NOMO-1 (cell line): Measurements from ENCODE around the gene CDK6.

ENCODE experiments used
- DNase-seq, 2 experiments: peaks; one replicate each; lab custom pipeline; 2025; ENCODE audit not compliant: unreplicated experiment in 2 of 2; lab: John Stamatoyannopoulos, UW

Gene CDK6

DNA sequence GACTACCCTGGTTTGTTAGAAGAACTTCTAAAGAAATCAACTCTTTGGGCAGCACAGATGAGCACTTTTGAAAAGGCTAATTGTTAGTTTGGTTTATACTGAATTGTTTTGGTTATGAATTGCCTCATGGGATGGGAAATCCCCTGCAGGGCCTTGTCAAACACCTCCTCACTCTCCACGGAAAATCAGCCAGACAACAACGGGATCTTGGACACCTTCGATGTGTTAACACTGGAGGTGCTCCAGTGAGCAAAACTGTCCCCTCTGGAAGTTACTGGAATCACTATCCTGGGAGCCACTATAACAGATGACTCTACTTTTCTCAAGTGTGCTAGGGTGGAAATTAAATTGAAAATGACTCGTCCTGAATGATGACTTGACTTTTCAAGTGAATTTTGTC, 38.7 kb downstream of the CDK6 start:
- no peak for DNase-seq

DNA sequence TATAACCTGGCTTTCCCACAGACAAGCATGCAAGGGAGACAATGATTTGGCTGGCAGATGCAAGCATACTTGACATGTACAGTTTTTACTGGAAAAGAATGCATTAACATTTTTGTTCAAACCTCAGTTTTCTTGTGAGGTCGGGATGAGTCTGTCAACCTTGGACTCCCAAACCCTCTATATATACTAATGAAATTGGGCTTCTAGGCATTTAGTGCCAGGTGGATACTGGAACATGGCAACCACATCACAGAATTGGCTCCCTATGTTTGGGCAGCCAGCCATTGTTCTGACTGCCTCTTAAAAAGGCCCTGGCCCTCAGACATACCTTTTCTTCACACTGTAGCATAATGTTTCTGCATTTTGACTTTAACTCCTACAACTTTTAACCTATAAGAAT, 39.1 kb downstream of the CDK6 start:
- DNase-seq: no peak

DNA sequence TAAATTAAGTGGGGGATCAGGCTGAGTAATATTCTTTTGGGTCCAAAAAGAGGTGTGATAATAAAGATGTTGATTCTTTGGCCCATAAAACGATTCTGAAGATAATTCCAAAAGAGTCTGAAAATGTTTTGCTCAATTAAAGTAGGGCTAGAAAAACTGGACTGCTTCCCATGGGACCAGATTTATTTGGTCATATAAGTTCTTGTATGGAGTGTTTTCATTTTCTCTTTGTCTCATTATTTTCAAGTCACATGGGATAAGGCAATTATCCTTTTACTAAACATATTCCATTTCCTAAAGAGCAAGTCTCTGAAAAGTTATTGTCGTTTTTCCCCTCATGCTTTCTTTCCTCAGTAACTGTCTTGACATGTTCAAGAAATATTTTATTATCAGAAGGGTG, 41.5 kb downstream of the CDK6 start:
- no peak for DNase-seq

DNA sequence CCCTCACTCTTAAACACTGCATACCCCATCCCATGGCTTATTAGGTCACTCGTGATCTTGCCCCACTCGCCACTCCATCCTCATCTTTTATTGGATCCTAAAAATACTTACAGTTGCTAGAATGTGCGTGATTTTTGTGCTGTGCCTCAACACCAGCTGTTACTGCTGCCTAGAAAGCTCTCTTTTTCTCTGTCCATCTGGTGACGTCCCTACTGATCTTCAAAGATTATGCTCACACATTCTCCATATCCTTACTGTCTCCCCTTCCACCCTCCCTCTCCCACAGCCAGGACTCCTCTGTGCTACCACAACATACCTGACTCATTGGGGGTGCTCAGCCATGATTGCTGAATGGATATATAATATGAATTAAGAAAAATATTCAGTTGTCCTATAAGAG, 42.0 kb downstream of the CDK6 start:
- DNase-seq: no peak

DNA sequence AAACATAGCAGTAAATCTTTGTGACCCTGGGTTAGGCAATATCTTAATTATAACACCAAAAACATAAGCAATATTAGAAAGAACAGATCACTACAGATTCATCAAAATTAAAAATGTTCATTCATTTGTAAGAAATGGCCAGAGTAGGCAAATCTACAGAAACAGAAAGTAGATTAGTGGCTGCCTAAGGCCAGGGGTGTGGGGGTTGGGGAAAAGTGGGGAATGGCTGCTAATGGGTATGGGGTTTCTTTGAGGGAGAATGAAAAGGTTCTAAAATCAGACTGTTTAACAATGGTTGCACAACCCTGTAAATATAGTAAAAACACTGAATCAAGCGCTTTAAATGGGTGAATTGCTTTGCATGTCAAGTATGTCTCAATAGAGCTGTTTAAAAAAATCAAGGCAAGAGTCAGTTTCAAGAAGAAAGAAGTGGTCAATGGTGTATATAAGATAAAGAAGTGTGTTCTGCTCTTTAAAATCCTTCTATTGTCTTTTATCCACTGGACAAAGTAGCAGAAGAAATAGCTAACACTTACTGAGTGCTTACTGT, 42.6 kb downstream of the CDK6 start:
- peak; percentile 92 to 99 for DNase-seq

DNA sequence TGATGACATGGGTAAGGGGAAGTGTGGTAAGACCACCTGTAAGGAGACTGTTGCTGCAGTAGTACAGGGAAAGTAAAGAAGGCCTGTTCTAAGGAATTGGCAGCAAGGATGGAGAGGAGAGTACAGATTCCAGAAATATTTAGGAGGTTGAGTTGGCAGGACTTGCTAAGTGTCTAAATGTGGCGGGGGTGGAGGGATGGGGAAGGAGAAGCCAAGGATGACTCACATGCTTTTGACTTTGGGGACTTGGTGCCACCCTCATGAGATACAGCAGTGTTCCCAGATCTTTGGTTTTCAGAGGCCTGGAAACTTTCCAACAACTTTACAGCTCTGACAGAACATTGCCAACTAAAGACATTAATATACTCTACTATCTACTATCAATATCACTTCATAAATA, 45.4 kb downstream of the CDK6 start:
- no peak for DNase-seq

DNA sequence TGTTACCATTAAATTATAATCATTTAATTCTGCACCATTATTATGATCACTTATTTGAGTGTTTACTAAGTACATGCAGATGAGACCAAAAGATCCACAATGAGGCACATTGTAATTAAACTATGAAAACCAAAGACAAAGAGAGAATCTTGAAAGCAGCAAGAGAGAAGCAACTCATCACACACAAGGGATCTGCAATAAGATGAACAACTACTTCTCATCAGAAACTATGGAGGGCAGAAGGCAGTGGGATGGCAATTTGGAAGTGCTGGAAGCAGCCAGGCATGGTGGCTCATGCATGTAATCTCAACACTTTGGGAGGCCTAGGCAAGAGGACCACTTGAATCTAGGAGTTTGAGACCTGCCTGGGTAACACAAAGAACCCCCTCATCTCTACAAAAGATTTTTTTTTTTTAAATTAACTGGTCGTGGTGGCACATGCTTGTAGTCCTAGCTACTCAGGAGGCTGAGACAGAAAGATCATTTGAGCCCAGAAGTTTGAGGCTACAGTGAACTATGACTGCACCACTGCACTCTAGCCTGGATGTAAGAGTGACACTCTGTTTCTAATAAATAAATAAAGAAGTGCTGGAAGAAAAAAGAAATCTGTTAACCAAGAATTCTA, 47.7 kb downstream of the CDK6 start:
- DNase-seq: peak; percentile 45 to 58

DNA sequence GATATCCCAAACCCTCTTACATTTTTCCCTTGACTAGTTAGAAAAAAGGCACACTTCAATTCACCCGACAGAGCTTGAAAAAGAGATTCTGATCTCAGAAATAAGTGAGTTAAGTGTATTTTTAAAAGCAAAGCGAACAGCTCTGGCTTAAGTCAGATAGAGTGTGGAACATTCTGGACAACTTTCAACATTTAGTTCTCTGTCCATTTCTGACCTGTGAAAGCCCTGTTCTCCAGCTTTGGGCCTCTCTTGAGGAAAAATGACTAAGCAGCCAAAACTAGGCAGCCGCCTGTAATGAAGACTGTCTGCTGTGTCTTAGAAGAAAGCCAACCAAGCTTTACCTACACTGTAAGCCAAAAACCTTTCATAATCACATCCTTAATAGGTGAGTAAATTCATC, 50.5 kb downstream of the CDK6 start:
- DNase-seq: peak in 1 of 2 experiments; percentile 61

DNA sequence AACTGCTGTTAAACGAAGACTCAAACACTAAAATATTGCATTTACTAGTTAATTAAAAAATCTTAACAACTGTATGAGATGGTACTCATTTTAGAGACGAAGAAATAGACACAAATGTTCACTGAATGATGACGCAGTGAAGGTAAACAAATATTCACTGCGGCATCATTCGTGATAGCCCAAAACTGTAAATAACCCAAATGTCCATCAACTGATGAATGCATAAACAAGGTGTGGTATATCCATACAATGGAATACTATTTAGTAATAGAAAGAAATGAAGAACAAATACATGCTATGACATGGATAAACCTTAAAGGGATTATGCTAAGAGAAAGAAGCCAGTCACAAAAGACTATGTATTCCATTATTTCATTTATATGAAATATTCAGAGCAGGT, 51.4 kb downstream of the CDK6 start:
- DNase-seq: no peak

DNA sequence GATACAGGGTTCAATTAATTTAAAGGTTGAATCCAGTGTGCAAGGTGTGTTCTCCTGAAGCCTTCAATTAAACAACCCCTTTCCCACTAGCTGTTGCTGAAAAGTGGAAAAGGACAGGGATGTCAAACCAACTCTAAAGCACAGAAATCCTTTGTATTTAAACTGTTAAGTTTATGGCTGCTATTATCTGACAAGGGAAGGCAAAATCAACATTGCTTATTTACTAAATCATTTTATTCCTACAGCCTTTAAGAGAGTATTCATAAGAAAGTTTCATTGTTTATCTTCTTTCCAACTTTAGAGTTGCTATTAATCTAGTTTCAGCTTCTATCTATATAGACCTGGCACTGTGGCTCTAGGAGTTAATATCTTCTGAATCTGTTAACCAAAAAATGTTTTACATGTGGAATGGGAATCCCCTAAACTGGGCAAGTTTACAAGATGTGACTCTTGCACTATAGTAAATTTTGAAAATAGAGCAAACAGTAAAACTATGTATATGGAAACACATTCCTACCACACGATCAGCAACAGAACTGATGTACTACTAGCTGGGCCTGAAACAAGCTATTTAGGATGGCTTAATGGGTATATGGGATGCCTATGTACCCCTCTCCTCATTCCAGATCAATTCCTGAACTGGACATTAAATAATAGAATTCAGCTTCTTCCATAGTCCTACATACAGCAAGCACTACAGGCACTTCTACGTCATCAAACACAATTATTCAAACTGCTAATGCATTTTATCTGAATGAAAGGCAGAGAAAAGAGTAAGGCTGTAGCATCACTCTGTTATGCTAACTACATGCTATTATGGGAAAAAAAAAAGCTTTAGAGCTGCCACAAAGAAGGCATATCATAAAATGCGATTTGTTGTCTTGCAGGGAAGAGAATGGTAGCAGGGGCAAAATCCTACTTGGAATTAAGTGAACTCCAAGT, 52.8 kb downstream of the CDK6 start:
- no peak for DNase-seq

DNA sequence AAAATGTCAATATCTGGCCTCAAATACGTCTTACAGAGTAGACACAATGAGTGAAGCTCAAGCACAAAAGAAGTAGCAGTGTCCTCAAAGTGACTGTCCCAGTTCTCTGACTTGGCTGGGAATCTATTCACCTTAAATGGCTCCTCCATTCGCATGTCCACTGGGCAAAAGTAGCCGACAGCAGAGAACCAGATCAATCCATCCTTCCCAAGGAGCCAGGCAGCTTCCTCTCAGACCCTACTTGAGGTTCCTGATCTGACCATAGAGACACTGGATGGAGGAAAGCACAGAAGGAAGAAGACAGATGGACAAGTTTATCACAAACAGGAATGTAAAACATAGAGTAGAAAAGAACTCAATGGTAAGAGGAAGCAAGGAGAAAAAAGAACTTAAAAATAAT, 53.5 kb downstream of the CDK6 start:
- DNase-seq: no peak

DNA sequence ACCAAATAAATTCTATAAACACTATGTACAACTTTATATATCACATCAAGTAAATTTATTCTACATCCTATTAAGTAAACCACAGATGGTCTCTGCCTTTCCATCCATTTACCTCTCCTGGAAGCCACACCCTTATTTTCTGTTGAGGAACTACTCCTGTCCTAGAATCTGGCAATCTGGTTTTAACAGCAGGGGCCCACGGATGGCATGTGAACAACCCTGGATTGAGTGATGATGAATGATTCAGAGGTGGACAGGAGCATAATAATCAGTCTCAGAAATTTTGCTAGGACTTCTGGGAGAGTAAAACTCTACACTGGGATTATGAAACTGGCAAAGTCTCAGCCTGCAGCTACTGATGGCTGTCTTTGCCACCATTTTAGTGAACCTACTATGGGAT, 54.1 kb downstream of the CDK6 start:
- peak; percentile 42 to 76 for DNase-seq

DNA sequence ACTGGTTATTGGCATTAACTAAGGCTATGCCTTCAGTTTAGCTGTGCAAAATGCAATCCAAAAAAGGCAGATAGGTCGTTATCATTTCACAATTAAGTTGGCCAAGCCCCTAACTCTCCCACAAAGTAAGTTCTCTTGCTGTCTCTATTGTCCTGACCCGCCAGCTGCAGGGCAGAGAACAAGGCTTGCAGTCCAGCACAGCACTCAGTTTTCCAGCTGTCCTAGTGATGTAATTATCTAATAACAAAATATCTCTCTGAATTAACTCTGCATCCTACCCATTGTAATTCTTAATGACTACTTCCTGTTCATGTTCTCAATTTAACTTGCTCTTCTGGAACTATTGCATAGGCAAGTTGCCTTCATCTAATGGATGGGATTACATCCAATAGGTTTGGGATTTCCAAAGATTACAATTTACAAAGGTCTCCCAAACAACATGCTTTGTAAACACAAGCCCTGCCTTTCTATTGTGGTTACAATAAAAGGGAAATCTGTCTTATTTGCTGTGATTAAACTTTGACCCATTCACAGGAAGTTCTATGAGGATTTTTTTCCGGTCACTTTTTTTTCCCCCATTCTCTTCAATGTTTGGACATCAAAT, 55.2 kb downstream of the CDK6 start:
- DNase-seq: peak; percentile 85 to 88

DNA sequence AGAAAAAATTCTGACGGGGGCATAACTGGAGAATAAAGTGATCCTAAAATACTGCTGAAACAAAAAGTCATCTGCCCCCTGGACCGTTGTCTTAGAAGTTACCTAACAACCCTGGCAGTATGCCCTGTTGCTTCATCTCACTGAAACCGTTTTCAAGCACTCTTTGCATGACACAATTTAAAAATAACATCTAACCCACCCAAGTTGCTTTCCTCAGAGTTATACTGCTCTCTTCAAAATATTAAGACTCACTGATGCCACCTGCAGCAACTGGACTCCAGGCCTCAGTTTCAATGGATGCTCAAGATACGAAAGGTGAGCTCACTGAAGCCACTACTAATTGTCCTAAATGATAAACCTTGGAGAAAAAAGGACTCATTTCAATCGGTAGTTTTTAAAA, 57.4 kb downstream of the CDK6 start:
- DNase-seq: peak; percentile 96 to 100

DNA sequence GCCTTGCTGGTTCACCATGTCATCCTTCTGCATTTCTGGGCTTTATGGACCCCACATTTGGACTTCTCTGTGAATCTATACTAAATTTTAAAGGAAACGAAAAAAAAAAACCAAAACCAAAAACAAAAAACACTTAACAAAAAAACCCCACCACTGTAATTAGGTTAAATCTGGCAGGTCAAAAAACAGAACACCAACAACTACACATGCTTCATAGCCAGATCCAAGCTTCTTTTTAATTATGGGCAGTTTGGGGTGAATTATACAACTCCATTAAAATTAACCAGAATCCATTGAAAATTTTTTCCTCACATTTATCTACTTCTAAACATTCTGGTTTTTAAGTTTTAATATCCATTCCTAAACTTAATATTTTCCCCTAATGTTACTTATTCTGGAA, 58.4 kb downstream of the CDK6 start:
- DNase-seq: no peak

DNA sequence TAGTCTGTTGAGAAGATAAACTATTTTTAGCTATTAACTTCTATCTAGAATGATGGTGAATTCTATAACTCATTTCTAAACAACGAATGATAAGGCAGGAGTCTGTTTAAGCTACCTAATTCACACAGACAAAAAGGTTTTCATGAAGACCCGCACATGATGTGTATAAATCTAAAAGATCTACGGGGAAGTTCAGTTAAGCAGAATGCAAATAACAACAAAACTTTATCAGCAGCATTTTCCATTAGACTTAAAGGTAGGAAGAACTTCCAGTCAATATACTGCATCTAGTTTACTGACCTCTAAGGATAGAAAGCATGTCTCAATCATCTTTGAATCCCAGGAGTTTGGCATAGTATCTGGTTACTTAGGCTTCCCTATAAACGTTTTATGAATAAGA, 62.6 kb downstream of the CDK6 start:
- no peak for DNase-seq

DNA sequence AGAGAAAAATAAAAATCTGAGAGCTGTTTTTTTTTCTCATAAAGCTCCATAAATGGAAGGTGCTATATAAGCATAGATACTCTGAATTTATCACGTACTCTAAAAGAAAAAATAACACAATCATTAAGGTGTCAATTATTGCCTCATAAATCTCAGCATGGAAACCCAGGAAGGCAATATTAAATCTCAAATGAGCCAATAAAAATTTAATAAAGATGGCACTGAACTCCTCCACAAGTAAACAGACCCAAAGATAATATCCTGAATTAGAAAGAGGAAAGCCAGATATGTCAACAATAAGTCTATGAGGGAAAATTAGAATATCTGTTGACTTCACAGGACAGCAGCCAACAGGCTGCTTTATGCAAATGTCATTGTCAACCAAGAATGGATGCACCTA, 66.5 kb downstream of the CDK6 start:
- DNase-seq: no peak

DNA sequence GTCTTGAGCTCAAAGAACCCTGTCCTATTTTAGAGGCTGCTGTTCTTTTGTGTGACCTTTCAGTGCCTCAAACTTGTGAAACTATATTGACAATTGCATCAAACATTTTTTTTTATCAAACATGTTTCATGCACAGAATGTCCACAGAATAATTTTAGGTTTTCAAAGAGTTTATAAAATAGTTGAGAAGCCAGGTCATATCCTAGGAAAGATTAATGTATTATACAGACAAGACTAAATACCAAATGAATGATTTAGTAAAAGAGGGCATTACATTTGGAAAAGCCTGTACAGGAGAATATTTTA, 67.0 kb downstream of the CDK6 start:
- no peak for DNase-seq

DNA sequence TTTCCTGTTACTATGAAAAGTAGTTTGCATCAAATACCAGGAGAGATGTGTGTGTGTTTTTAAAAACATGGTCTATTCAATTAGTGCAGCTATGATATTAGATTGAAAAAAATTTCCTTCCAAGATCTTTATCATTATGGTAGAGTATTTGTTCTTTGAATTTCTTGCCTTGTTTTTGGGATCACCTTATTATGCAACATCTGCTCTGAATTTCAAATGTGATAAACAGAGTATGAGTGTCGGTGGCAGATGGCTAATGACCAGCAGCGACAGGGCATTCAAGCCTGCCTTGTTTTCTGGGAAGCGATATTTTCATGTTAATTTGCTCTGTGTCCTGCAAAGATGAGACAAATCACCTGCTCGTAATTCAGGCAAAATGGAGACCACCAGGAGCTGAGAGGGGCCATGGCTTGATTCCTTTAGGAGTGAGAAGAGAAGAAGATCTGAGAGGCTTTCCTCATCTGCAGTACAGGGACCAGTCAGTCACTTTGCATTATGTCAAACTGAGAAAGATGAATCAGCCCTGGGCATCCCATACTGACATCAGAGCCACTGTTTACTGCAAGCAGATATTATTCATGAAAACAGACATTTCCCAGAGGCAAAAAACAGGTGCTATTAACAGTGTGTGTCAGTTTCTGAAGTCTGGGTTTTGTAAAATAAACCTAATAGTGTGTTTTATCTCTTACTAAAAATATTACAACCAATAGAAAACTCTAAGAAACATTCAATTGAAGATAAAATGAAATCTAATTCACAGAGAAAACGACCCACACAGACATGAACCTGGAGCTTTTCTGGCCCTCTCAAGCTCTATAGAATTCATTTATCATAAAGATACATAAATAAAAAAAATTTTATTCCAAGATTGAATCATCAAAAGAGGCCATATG, 67.6 kb downstream of the CDK6 start:
- DNase-seq: no peak

DNA sequence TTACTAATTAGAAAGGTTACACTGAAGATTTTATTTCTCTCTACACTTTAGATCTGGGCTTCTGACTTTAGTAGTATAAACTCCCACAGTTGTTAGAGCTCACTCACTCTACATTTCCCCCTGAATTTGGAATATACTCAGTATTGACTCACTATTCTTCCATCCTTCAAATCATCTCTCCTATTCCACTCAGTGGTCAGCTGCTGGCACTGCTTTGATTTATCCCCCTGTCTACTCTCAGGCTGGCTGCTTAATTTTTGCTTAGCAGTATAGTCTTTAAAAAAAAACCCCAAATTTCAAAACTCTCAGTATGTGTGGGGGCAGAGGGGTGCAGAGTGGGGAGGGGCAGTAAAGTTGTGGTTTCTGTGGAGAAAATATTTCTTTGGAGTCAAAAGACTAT, 68.9 kb downstream of the CDK6 start:
- DNase-seq: no peak
